Vagina (tissue), 2 donors: ENCODE measurements around the gene TRDN.

Experiments
- CTCF ChIP-seq, 3 experiments: fragments of 450-650 bp in 2 of 3; fragments of 200-600 bp in 1 of 3; sonication (generic) in 1 of 3; IDR thresholded peaks; one replicate each; pipeline ENCODE4 v1.5.1; 2017 to 2019; ENCODE audit warnings: antibody characterized with exemption in 3 of 3, mild to moderate bottlenecking in 2 of 3, moderate library complexity in 2 of 3
- POLR2A ChIP-seq, 2 donors: fragments of 450-650 bp; IDR thresholded peaks; one replicate each; pipeline ENCODE4 v1.6.1; 2017; ENCODE audit warnings: antibody characterized with exemption in 2 of 2, mild to moderate bottlenecking in 2 of 2, moderate library complexity in 2 of 2

GRCh38 chr6:123418071-123418470 lies 218.7 kb downstream of the TRDN start:
- TF ChIP-seq POLR2A (IDR thresholded peaks at IDR 0.05) (no peak), CTCF (IDR thresholded peaks at IDR 0.05) (no peak)
